IPS-11a (cell line): ENCODE results near the gene ATG5.
"Not testable (repeated sequence)": the region's sequence is repeated elsewhere in the genome, so short reads cannot be mapped to it uniquely, and the experiment has no call there.

ENCODE experiments used
- H3K4me3 ChIP-seq: one replicate; pipeline ENCODE4 v1.5.1; 2013; ENCODE audit warnings: low read depth, low read length, control low read depth

The ATG5 gene

GRCh38 chr6:106259748-106260147 is 65.8 kb downstream of the ATG5 start:
- H3K4me3 ChIP-seq, result not testable (repeated sequence)

- H3K4me3 ChIP-seq, result no peak overlapping the region
Observed at GRCh38 chr6:106258726-106259125, 66.8 kb downstream of the ATG5 start.

- no peak overlapping the region for H3K4me3 ChIP-seq
Observed at GRCh38 chr6:106257195-106257594, 68.4 kb downstream of the ATG5 start.

- no peak overlapping the region for H3K4me3 ChIP-seq
Observed at GRCh38 chr6:106256201-106256968, 69.2 kb downstream of the ATG5 start.

- no peak overlapping the region for H3K4me3 ChIP-seq
Observed at GRCh38 chr6:106255306-106255705, 70.3 kb downstream of the ATG5 start.

- no peak overlapping the region for H3K4me3 ChIP-seq
Observed at GRCh38 chr6:106254636-106255035, 70.9 kb downstream of the ATG5 start.

- no peak overlapping the region for H3K4me3 ChIP-seq
Observed at GRCh38 chr6:106253731-106254130, 71.8 kb downstream of the ATG5 start.

- no peak overlapping the region for H3K4me3 ChIP-seq
Observed at GRCh38 chr6:106253172-106253571, 72.4 kb downstream of the ATG5 start.

- no peak overlapping the region for H3K4me3 ChIP-seq
Observed at GRCh38 chr6:106252687-106253086, 72.9 kb downstream of the ATG5 start.

GRCh38 chr6:106251531-106252255 is 73.9 kb downstream of the ATG5 start:
- H3K4me3 ChIP-seq, result not testable (repeated sequence)

GRCh38 chr6:106250953-106251352 is 74.6 kb downstream of the ATG5 start:
- H3K4me3 ChIP-seq, result no peak overlapping the region

GRCh38 chr6:106249658-106250057 is 75.9 kb downstream of the ATG5 start:
- no peak overlapping the region for H3K4me3 ChIP-seq

GRCh38 chr6:106247733-106248132 is 77.8 kb downstream of the ATG5 start:
- no peak overlapping the region for H3K4me3 ChIP-seq

- no peak overlapping the region for H3K4me3 ChIP-seq
Observed at GRCh38 chr6:106247293-106247692, 78.3 kb downstream of the ATG5 start.

- no peak overlapping the region for H3K4me3 ChIP-seq
Observed at GRCh38 chr6:106244931-106245330, 80.6 kb downstream of the ATG5 start.

- H3K4me3 ChIP-seq, result no peak overlapping the region
Observed at GRCh38 chr6:106244521-106244920, 81.0 kb downstream of the ATG5 start.

- no peak overlapping the region for H3K4me3 ChIP-seq
Observed at GRCh38 chr6:106243261-106243660, 82.3 kb downstream of the ATG5 start.

- H3K4me3 ChIP-seq, result no peak overlapping the region
Observed at GRCh38 chr6:106241498-106241897, 84.1 kb downstream of the ATG5 start.

- no peak overlapping the region for H3K4me3 ChIP-seq
Observed at GRCh38 chr6:106237286-106237685, 88.3 kb downstream of the ATG5 start.

GRCh38 chr6:106229876-106230445 is 95.6 kb downstream of the ATG5 start:
- not testable (repeated sequence) for H3K4me3 ChIP-seq

GRCh38 chr6:106227612-106228507 is 97.7 kb downstream of the ATG5 start:
- no peak overlapping the region for H3K4me3 ChIP-seq
